ENCODE data around the gene FAM89A. TPM values are rescaled to one million over a fixed set of nuclear protein-coding genes. Genes with fewer than 3 reads are reported as not detected.

The FAM89A gene
- total and polyA plus RNA-seq, 2 of the 8 experiments (the other 6 are each of a cell fraction or from before 2014, with no cell fraction given) = 2.1 to 2.2 TPM

- H3K4me2 ChIP-seq (ENCODE audit: insufficient read depth in 1 of 2, low read depth in 2 of 2, low read length in 2 of 2) = no peak overlapping the region
- H3K9ac ChIP-seq (replicated peaks in 1 of 4; ENCODE audit: extremely low read depth in 1 of 4, low read depth in 3 of 4, low read length in 3 of 4) = no peak overlapping the region
- H2BK20ac ChIP-seq (ENCODE audit: low read length) = no peak overlapping the region
- H4K8ac ChIP-seq (ENCODE audit: extremely low read depth, insufficient read depth, low read length) = no peak overlapping the region
- no peak overlapping the region for H2BK120ac ChIP-seq (replicated peaks; ENCODE audit: low read depth, low read length)
- H4K20me1 ChIP-seq (replicated peaks in 1 of 2; ENCODE audit: control insufficient read depth in 1 of 2, insufficient read depth in 2 of 2, low read length in 2 of 2) = peaks cover 0 to 1% of the 10 kb centered on the region in 2 experiments
- no peak overlapping the region for H3K4ac ChIP-seq (replicated peaks; ENCODE audit: insufficient read length, low read depth, low read length)
- no peak overlapping the region for H2BK12ac ChIP-seq (ENCODE audit: low read depth, low read length)
- H3K23ac ChIP-seq (ENCODE audit: insufficient read length) = no peak overlapping the region
- no peak overlapping the region for H4K5ac ChIP-seq (ENCODE audit: insufficient read length, low read depth, low read length)
- H3K36me3 ChIP-seq (ENCODE audit: control insufficient read depth in 2 of 4, insufficient read depth in 4 of 4, low read length in 3 of 4) = no peaks in the 10 kb centered on the region
- H3K79me2 ChIP-seq (ENCODE audit: control insufficient read depth in 1 of 2, insufficient read depth in 2 of 2, low read length in 2 of 2) = no peaks in the 10 kb centered on the region
- H3K27me3 ChIP-seq (replicated peaks in 1 of 4; ENCODE audit: control insufficient read depth in 3 of 4, extremely low read depth in 1 of 4, insufficient read depth in 3 of 4, low read length in 3 of 4) = peaks cover 6 to 18% (median 12%) of the 10 kb centered on the region in 4 experiments; a peak in 6 of 7 replicates
- H3K4me1 ChIP-seq (replicated peaks in 1 of 4; ENCODE audit: control insufficient read depth in 3 of 4, insufficient read depth in 4 of 4, low read length in 3 of 4) = no peaks in the 10 kb centered on the region
- H3K23me2 ChIP-seq (ENCODE audit: low read depth, low read length) = peaks cover 2% of the 10 kb centered on the region; the same call in 1 of the 2 replicates
- H4K91ac ChIP-seq (replicated peaks; ENCODE audit: insufficient read length, low read length) = no peak overlapping the region
- H3K27ac ChIP-seq (ENCODE audit: low read depth, low read length) = no peak overlapping the region
- ChIA-PET CTCF (ENCODE audit: partially characterized antibody) (interaction anchor here (0.7 to 0.8 kb wide), 2 partner anchors 44 to 114 kb away, joined by 3 to 4 read pairs; no protein-coding TSS in a partner anchor), POLR2A (ENCODE audit: partially characterized antibody) (no interaction called here)
- H2AK5ac ChIP-seq (ENCODE audit: low read depth, low read length) = no peak overlapping the region
- no peak overlapping the region for H3K18ac ChIP-seq (ENCODE audit: extremely low read depth, low read length)
- no peak overlapping the region for H2AFZ ChIP-seq (ENCODE audit: low read length)
- no peaks in the 10 kb centered on the region for H3K79me1 ChIP-seq (ENCODE audit: low read depth, low read length)
- no peak overlapping the region for H3K56ac ChIP-seq (replicated peaks; ENCODE audit: insufficient read length, low read depth, low read length)
- 0 out of 4 replicates have a peak, but pooled peaks cover 0 to 5% of the 10 kb centered on the region in 2 experiments for H3K9me3 ChIP-seq (ENCODE audit: insufficient read depth in 2 of 2, low read depth in 1 of 2, low read length in 1 of 2)
- FAIRE-seq (no peak), DNase-seq (ENCODE audit: low read depth in 1 of 2, low spot score in 2 of 2) (no peak)
- no peak overlapping the region for H3K14ac ChIP-seq (ENCODE audit: insufficient read length)
- no peak overlapping the region for H3K4me3 ChIP-seq (ENCODE audit: extremely low read depth in 1 of 4, insufficient read depth in 2 of 4, low read depth in 3 of 4, low read length in 4 of 4)
- H2BK5ac ChIP-seq (ENCODE audit: low read depth, low read length) = no peak overlapping the region
- 85% methylated on average over 10 of the region's 10 CpGs; no CpG with 5 or more reads in 1 of the 2 experiments for WGBS, 2 experiments (ENCODE audit: extremely low coverage in 1 of 2, insufficient coverage in 1 of 2, insufficient read length in 1 of 2, insufficient replicate concordance in 2 of 2, low coverage in 1 of 2, low lambda C conversion rate in 2 of 2, missing lambda C conversion rate in 1 of 2)
- H2BK15ac ChIP-seq (ENCODE audit: low read length) = no peak overlapping the region
- no peak for TF ChIP-seq POLR2A (IDR thresholded peaks at IDR 0.05; ENCODE audit: control extremely low read depth in 1 of 2, low read depth in 2 of 2, low read length in 2 of 2)
- TF ChIP-seq ATF2 (IDR thresholded peaks at IDR 0.05; ENCODE audit: low read length) = no peak
- TF ChIP-seq EP300 (IDR thresholded peaks at IDR 0.05; ENCODE audit: borderline replicate concordance in 1 of 2, low read depth in 2 of 2, low read length in 2 of 2) = no peak
- no peak for TF ChIP-seq SP1 (IDR thresholded peaks at IDR 0.05; ENCODE audit: low read depth, low read length)
- TF ChIP-seq CHD1 (IDR thresholded peaks at IDR 0.05; ENCODE audit: low read depth, low read length) = no peak
- no peak for TF ChIP-seq POU5F1 (IDR thresholded peaks at IDR 0.05; ENCODE audit: low read depth, low read length)
- TF ChIP-seq E2F6 (IDR thresholded peaks at IDR 0.05) = no peak
- no peak for TF ChIP-seq CBX8 (IDR thresholded peaks at IDR 0.05; ENCODE audit: borderline replicate concordance, low read depth, low read length)
- no peak for TF ChIP-seq MAFK (IDR thresholded peaks at IDR 0.05; ENCODE audit: low read depth, low read length)
- no peak for TF ChIP-seq SIX5 (IDR thresholded peaks at IDR 0.05; ENCODE audit: low read depth, low read length)
Observed at GRCh38 chr1:231049121-231049979, 9.3 kb upstream of the FAM89A start.
